SU-DHL-6 (cell line): Measurements from ENCODE around the gene CLEC1A.

Source experiments
- H2AFZ ChIP-seq: fragments of 200-600 bp; sonication (generic); 2 replicates; pipeline ENCODE4 v1.6.1; 2014; ENCODE audit warnings: low read depth, mild to moderate bottlenecking, moderate library complexity, mixed read lengths, antibody characterized with exemption, low read length; ENCODE audit not compliant: severe bottlenecking
- H3F3A ChIP-seq: fragments of 200-600 bp; shearing (Covaris generic); 2 replicates; pipeline ENCODE4 v1.6.0; 2016; ENCODE audit warnings: antibody characterized with exemption, mild to moderate bottlenecking; ENCODE audit not compliant: insufficient read depth
- H3K27ac ChIP-seq: fragments of 200-600 bp; sonication (generic); 2 replicates; pipeline ENCODE4 v1.5.1; 2016; ENCODE audit warnings: low read depth, mild to moderate bottlenecking, low read length, moderate library complexity, mixed read lengths
- H3K27me3 ChIP-seq: fragments of 200-600 bp; sonication (generic), shearing (Covaris generic); 2 replicates; pipeline ENCODE4 v1.6.0; 2014; ENCODE audit warnings: mild to moderate bottlenecking, low read length
- H3K36me3 ChIP-seq: fragments of 200-600 bp; sonication (generic); 2 replicates; pipeline ENCODE4 v1.6.1; 2014; ENCODE audit warnings: mild to moderate bottlenecking, low read length, mixed read lengths
- H3K4me2 ChIP-seq: fragments of 300-600, 200-600 bp; shearing (Covaris generic), sonication (generic); 2 replicates; pipeline ENCODE4 v1.6.0; 2014; ENCODE audit warnings: low read length, low read depth, mild to moderate bottlenecking; ENCODE audit not compliant: poor library complexity, severe bottlenecking
- H3K4me3 ChIP-seq: fragments of 200-600 bp; sonication (generic); 2 replicates; pipeline ENCODE4 v1.5.1; 2014; ENCODE audit warnings: antibody characterized with exemption, low read length, mild to moderate bottlenecking, mixed read lengths; ENCODE audit not compliant: insufficient read depth, poor library complexity, severe bottlenecking
- H3K79me2 ChIP-seq: fragments of 200-600 bp; sonication (generic); 2 replicates; pipeline ENCODE4 v1.6.1; 2014; ENCODE audit warnings: mild to moderate bottlenecking, low read length, moderate library complexity; ENCODE audit not compliant: insufficient read depth
- H3K9ac ChIP-seq: fragments of 200-600 bp; sonication (generic); 2 replicates; pipeline ENCODE4 v1.7.0; 2014; ENCODE audit warnings: mild to moderate bottlenecking, low read length
- H3K9me2 ChIP-seq: fragments of 200-600 bp; sonication (generic); replicated peaks from 2 replicates; pipeline ENCODE4 v1.6.1; 2014; ENCODE audit warnings: low read length; ENCODE audit not compliant: insufficient read depth
- H3K9me3 ChIP-seq: fragments of 200-600 bp; sonication (generic); 2 replicates; pipeline ENCODE4 v1.6.1; 2014; ENCODE audit warnings: low read length, mixed read lengths; ENCODE audit not compliant: insufficient read depth
- H4K20me1 ChIP-seq: fragments of 200-600 bp; sonication (generic); 2 replicates; pipeline ENCODE4 v1.6.1; 2014; ENCODE audit warnings: low read depth, mild to moderate bottlenecking, antibody characterized with exemption, low read length, moderate library complexity, mixed read lengths
- CTCF ChIP-seq: fragments of 200-600 bp; sonication (generic); IDR thresholded peaks from one replicate; pipeline ENCODE4 v1.5.1; 2017; ENCODE audit warnings: antibody characterized with exemption, mild to moderate bottlenecking, low read length, moderate library complexity; ENCODE audit not compliant: insufficient read depth, poor library complexity, severe bottlenecking
- EZH2phosphoT487 ChIP-seq: fragments of 200-600 bp; sonication (generic), shearing (Covaris generic); conservative IDR thresholded peaks from 2 replicates; pipeline ENCODE4 v1.6.1; 2018; ENCODE audit warnings: mild to moderate bottlenecking, antibody characterized with exemption, low read length, moderate library complexity, mixed read lengths

Gene CLEC1A

GRCh38 chr12:10098791-10099190 lies at the start of gene CLEC1A:
CLEC1A (minus strand) TSS chr12:10098985; CDS start chr12:10098922, 63 bp downstream.
- Histone ChIP-seq H3K9me3 (no peaks in the 10 kb centered on the region), H3K9me2 (no peaks in the 10 kb centered on the region), H3K4me3 (no peak within 1 kb of the TSS), H3K36me3 (no peaks in the 10 kb centered on the region), H3F3A (no peaks in the 10 kb centered on the region), H3K79me2 (no peaks in the 10 kb centered on the region), H3K4me2 (no peak within 1 kb of the TSS), H3K27me3 (no peaks in the 10 kb centered on the region), H3K9ac (no peak within 1 kb of the TSS), H4K20me1 (no peaks in the 10 kb centered on the region), H2AFZ (no peak within 1 kb of the TSS), H3K27ac (no peak within 1 kb of the TSS)
- TF ChIP-seq CTCF, result no peak
- TF ChIP-seq EZH2phosphoT487, result no peak

- Histone ChIP-seq H3K27ac (no peak overlapping the region), H3K9me3 (no peaks in the 10 kb centered on the region), H3K27me3 (no peaks in the 10 kb centered on the region), H3K4me3 (no peak overlapping the region), H3K36me3 (no peaks in the 10 kb centered on the region), H3K79me2 (no peaks in the 10 kb centered on the region), H3K9me2 (no peaks in the 10 kb centered on the region), H4K20me1 (no peaks in the 10 kb centered on the region), H3F3A (no peaks in the 10 kb centered on the region), H3K9ac (no peak overlapping the region), H3K4me2 (no peak overlapping the region), H2AFZ (no peak overlapping the region)
- TF ChIP-seq EZH2phosphoT487 (no peak), CTCF (no peak)
These were observed 49.1 kb upstream of the CLEC1A start for GRCh38 chr12:10147714-10148403.

GRCh38 chr12:10142976-10143589 lies 44.3 kb upstream of the CLEC1A start:
- no peak overlapping the region for H3K4me2 ChIP-seq
- H3K27ac ChIP-seq, result no peak overlapping the region
- H3K79me2 ChIP-seq, result no peaks in the 10 kb centered on the region
- H3K9me3 ChIP-seq, result no peaks in the 10 kb centered on the region
- no peaks in the 10 kb centered on the region for H3K9me2 ChIP-seq
- H3K9ac ChIP-seq, result no peak overlapping the region
- no peak overlapping the region for H2AFZ ChIP-seq
- H3K4me3 ChIP-seq, result no peak overlapping the region
- no peaks in the 10 kb centered on the region for H3F3A ChIP-seq
- no peak for TF ChIP-seq CTCF
- H4K20me1 ChIP-seq, result no peaks in the 10 kb centered on the region
- no peaks in the 10 kb centered on the region for H3K27me3 ChIP-seq
- H3K36me3 ChIP-seq, result no peaks in the 10 kb centered on the region
